Activated CD8-positive, alpha-beta T cell treated with anti-CD3 and anti-CD28 coated beads for 36 hours (primary cell): ENCODE results near the gene NUDT3. TPM values are rescaled to one million over a fixed set of nuclear protein-coding genes. Genes with fewer than 3 reads are reported as not detected.

ENCODE experiments used
- ATAC-seq: fragments of 200-7000 bp; cut with Tn5 transposase; one replicate; pipeline ENCODE4 v1.10.0; 2021; ENCODE audit warnings: mild to moderate bottlenecking, moderate library complexity
- CTCF ChIA-PET: fragments of 350-600 bp; sonication (Branson Sonifier 250); formaldehyde crosslinking; loops from one replicate; lab custom pipeline; 2021; ENCODE audit warnings: antibody characterized with exemption; lab: Charles Lee
- POLR2A ChIA-PET: fragments of 350-600 bp; sonication (Branson Sonifier 250); formaldehyde crosslinking; loops from one replicate; lab custom pipeline; 2021; ENCODE audit warnings: antibody characterized with exemption; lab: Charles Lee
- DNase-seq: peaks from one replicate; pipeline ENCODE4 v3.0.0-alpha.2; 2020
- H3K27ac Mint-ChIP-seq: one replicate; pipeline ENCODE4 v1.8.0; 2021; ENCODE audit warnings: mild to moderate bottlenecking, mixed read lengths
- H3K27me3 Mint-ChIP-seq: one replicate; pipeline ENCODE4 v1.8.0; 2021; ENCODE audit warnings: mixed read lengths
- H3K36me3 Mint-ChIP-seq: one replicate; pipeline ENCODE4 v1.8.0; 2021; ENCODE audit warnings: low read depth, mixed read lengths
- H3K4me1 Mint-ChIP-seq: one replicate; pipeline ENCODE4 v1.8.0; 2021; ENCODE audit warnings: low read depth, mixed read lengths
- H3K4me3 Mint-ChIP-seq: one replicate; pipeline ENCODE4 v1.8.0; 2021; ENCODE audit warnings: mild to moderate bottlenecking, moderate library complexity, mixed read lengths
- H3K9me3 Mint-ChIP-seq: one replicate; pipeline ENCODE4 v1.8.0; 2021; ENCODE audit warnings: mixed read lengths
- CTCF ChIP-seq: fragments of 200-600 bp; IDR thresholded peaks from one replicate; pipeline ENCODE4 v1.8.0; 2022; ENCODE audit warnings: antibody characterized with exemption, mild to moderate bottlenecking
- intact Hi-C: fragments of 100-400 bp; cut with micrococcal nuclease; formaldehyde crosslinking; loops from one replicate; pipeline ENCODE4 v1.10.0; 2022
- total RNA-seq, 2 experiments: library from RNA; stranded (reverse); gene quantifications; one replicate each; pipeline ENCODE4 v1.2.3, GENCODE V29; 2021

Gene NUDT3
- total RNA-seq, 2 experiments from 2014 or later, result 15.0 to 15.2 TPM

- Mint-ChIP-seq H3K27me3 (no peaks in the 10 kb centered on the region), H3K4me3 (peak overlapping the region; percentile 93), H3K4me1 (peaks cover 70% of the 10 kb centered on the region), H3K27ac (peak overlapping the region; percentile 97), H3K36me3 (peaks cover 67% of the 10 kb centered on the region), H3K9me3 (no peaks in the 10 kb centered on the region)
- ATAC-seq, result no peak
- POLR2A ChIA-PET, result interaction anchor here (1.0 to 1.7 kb wide), 2 partner anchors 8 to 152 kb away, joined by 3 read pairs; partner anchors contain the start of genes NUDT3 and SMIM29
- intact Hi-C loops, result no loop called here
- CTCF ChIA-PET, result interaction anchor here (1.9 kb wide), 1 partner anchor 44 kb away, joined by 7 read pairs; no protein-coding TSS in a partner anchor
- DNase-seq, result no peak
- no peak for TF ChIP-seq CTCF
These were observed 151.9 kb downstream of the NUDT3 start for GRCh38 chr6:34240329-34241248.

- CTCF ChIA-PET, result no interaction called here
- peak overlapping the region; percentile 97 for H3K27ac Mint-ChIP-seq
- peak overlapping the region; percentile 93 for H3K4me3 Mint-ChIP-seq
- intact Hi-C loops, result loop anchor here (5.0 kb wide), 1 partner anchor 43 kb away; no protein-coding TSS in a partner anchor
- no peak for ATAC-seq
- TF ChIP-seq CTCF, result no peak
- DNase-seq, result no peak
- POLR2A ChIA-PET, result interaction anchor here (1.0 kb wide), 1 partner anchor 9 kb away, joined by 3 read pairs; the partner anchor contains the start of gene SMIM29
- H3K9me3 Mint-ChIP-seq, result no peaks in the 10 kb centered on the region
- peaks cover 63% of the 10 kb centered on the region for H3K4me1 Mint-ChIP-seq
- no peaks in the 10 kb centered on the region for H3K27me3 Mint-ChIP-seq
- H3K36me3 Mint-ChIP-seq, result peaks cover 62% of the 10 kb centered on the region
These were observed 152.6 kb downstream of the NUDT3 start for GRCh38 chr6:34239893-34240292.

- POLR2A ChIA-PET, result interaction anchor here (1.0 kb wide), 1 partner anchor 9 kb away, joined by 3 read pairs; the partner anchor contains the start of gene SMIM29
- Mint-ChIP-seq H3K4me1 (peaks cover 59% of the 10 kb centered on the region), H3K36me3 (peaks cover 58% of the 10 kb centered on the region), H3K27me3 (no peaks in the 10 kb centered on the region), H3K4me3 (peak overlapping the region; percentile 93), H3K9me3 (no peaks in the 10 kb centered on the region), H3K27ac (peak overlapping the region; percentile 97)
- ATAC-seq (no peak), DNase-seq (no peak)
- CTCF ChIA-PET, result no interaction called here
- TF ChIP-seq CTCF, result no peak
- intact Hi-C loops, result loop anchor here (5.0 kb wide), 1 partner anchor 42 kb away; no protein-coding TSS in a partner anchor
These were observed 153.0 kb downstream of the NUDT3 start for GRCh38 chr6:34239500-34239825.

- H3K9me3 Mint-ChIP-seq, result no peaks in the 10 kb centered on the region
- intact Hi-C loops, result loop anchor here (5.0 kb wide), 1 partner anchor 42 kb away; no protein-coding TSS in a partner anchor
- no peaks in the 10 kb centered on the region for H3K27me3 Mint-ChIP-seq
- CTCF ChIA-PET, result no interaction called here
- POLR2A ChIA-PET, result interaction anchor here (0.7 to 1.0 kb wide), 3 partner anchors 9 to 176 kb away, joined by 3 read pairs; partner anchors contain the start of gene SMIM29
- ATAC-seq (no peak), DNase-seq (no peak)
- TF ChIP-seq CTCF, result no peak
- peaks cover 55% of the 10 kb centered on the region for H3K36me3 Mint-ChIP-seq
- H3K4me1 Mint-ChIP-seq, result peaks cover 54% of the 10 kb centered on the region
- peak overlapping the region; percentile 93 for H3K4me3 Mint-ChIP-seq
- H3K27ac Mint-ChIP-seq, result peak overlapping the region; percentile 97
These were observed 153.6 kb downstream of the NUDT3 start for GRCh38 chr6:34238585-34239499.
